IPS-18c (cell line): Measurements from ENCODE around the gene TMX4.
"Not testable (repeated sequence)": the region's sequence is repeated elsewhere in the genome, so short reads cannot be mapped to it uniquely, and the experiment has no call there.

ENCODE experiments used
- H3K4me3 ChIP-seq: 2 replicates; pipeline ENCODE4 v1.7.0; 2013; ENCODE audit warnings: low read depth, mild to moderate bottlenecking, low read length, moderate library complexity; ENCODE audit not compliant: insufficient read depth
- H3K9me3 ChIP-seq: one replicate; pipeline ENCODE4 v1.6.1; 2013; ENCODE audit warnings: mild to moderate bottlenecking, low read length, moderate library complexity; ENCODE audit not compliant: control insufficient read depth, insufficient read depth

TMX4 gene

DNA sequence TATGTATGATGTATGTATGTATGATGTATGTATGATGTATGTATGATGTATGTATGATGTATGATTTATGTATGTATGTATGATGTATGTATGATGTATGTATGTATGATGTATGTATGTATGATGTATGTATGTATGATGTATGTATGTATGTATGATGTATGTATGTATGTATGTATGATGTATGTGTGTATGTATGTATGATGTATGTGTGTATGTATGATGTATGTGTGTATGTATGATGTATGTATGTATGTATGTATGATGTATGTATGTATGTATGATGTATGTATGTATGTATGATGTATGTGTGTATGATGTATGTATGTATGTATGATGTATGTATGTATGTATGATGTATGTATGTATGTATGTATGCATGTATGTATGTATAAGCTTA is 12.0 kb upstream of the TMX4 start:
- H3K9me3 ChIP-seq, H3K4me3 ChIP-seq: not testable (repeated sequence)

DNA sequence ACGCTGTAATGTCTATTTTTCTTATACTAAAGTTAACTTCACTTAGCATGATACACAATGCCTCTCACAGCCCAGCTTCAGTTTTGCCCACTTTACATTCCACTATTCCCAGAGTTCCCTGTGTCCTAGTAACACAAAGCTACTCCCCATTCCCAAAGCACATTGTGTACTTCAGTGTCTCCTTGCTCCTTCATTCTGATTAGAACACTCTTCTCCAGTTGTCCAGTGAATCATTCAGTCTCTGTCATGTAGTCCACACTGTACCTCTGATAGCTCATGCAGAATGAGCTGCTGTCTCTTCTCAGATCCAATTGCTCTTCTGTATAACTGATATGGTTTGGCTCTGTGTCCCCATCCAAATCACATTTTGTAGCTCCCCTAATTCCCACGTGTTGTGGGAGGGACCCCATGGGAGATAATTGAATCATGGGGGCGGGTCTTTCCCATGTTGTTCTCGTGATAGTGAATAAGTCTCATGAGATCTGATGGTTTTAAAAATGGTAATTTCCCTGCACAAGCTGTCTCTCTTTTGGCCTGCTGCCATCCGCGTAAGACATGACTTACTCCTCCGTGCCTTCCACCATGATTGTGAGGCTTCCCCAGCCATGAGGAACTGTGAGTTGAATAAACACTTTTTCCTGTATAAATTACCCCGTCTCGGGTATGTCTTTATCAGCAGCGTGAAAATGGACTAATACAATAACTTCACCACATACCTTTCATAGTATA is 2.1 kb upstream of the TMX4 start:
- Histone ChIP-seq H3K9me3 (no peaks in the 10 kb centered on the region), H3K4me3 (no peak overlapping the region)

DNA sequence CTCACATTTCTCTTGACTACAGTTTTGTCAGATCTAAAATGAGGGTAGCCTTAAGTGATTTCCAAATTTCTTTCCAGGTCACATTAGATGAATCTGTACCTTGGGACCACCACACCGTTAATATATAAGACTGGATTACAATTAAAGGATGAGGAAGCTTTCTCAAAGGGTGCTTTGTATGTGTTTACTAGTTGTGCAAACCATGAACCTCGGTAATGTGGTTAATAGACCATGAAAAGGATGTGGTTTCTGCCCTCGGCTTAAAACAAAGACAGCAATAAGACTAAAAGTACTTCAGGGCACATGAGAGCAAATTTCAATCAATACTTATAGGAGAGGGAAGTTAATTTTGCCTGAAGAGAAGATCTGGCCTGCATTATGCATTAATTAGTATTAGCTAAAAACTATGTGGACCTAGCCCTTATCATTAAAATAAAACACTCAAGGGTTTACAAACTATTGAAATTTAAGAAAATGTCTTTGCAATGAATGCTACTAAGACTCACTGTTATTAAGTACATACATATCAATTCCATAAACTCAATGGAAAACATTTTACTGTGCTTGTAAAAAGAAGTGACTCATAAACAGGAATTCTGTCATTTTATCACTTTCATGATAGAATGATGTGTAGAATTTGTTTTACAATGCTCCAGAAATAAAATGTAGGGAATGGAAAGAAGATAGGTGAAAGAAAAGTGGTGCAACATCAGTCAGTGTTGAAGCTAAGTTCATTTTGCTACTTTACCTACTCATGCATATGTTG is 936 bp upstream of the TMX4 start:
- H3K4me3 ChIP-seq: no peak overlapping the region

DNA sequence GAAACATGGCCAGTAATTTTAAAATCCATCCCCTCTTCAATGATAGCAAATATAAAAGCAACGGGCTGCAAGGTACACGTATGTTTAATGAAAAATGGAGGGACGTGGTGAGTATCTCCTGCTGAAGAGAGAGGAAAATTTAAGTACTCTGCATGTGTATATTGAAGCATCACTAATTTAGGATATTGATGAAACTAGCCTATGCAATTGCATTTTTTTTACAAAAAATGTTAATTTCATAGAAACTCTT is 362 bp upstream of the TMX4 start:
- peak overlapping the region; percentile 84 for H3K4me3 ChIP-seq
- H3K9me3 ChIP-seq: no peaks in the 10 kb centered on the region

More for the DNA sequence above, 936 bp upstream of the TMX4 start:
- H3K9me3 ChIP-seq: no peaks in the 10 kb centered on the region

GRCh38 chr20:8018958-8019245 is 659 bp downstream of the TMX4 start:
- Histone ChIP-seq H3K9me3 (no peaks in the 10 kb centered on the region), H3K4me3 (peak overlapping the region; percentile 84)

DNA sequence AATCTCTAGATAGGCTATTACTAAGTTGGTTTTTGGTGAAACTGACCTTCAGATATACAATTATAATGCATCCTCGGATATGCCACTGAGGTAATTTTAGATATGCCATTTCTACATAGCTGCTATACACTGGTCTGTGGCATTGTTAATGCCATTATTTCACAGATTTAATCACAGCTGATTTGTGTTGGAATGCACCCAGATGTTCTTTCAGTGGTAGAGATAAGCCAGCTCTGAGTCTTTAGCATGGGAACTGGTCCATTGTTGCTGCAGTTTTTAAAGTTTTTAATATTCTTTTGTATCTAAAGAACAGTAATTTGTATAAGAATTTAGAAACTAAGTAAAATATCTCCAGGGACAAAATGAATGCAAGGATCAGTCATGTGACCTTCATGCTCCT is 6.8 kb downstream of the TMX4 start:
- Histone ChIP-seq H3K4me3 (no peak overlapping the region), H3K9me3 (no peaks in the 10 kb centered on the region)

DNA sequence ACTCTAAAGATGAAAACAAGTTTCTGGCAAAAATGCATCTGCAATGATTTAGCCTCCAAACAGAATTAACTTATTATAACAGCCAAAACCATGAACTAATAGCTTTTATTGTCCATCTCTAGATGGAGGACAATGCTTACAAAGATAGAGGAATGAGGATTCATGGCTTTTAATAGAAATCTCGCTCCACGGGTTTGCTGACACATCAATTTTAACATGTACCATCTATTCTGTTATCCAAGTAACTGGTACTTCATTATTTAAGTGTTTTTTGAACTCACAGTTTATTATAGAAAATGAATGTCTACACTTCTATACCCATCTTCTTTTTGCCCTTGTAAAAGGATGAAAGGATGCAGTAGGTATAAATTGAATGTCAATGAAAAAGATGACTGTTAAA is 10.8 kb downstream of the TMX4 start:
- Histone ChIP-seq H3K4me3 (no peak overlapping the region), H3K9me3 (no peaks in the 10 kb centered on the region)

DNA sequence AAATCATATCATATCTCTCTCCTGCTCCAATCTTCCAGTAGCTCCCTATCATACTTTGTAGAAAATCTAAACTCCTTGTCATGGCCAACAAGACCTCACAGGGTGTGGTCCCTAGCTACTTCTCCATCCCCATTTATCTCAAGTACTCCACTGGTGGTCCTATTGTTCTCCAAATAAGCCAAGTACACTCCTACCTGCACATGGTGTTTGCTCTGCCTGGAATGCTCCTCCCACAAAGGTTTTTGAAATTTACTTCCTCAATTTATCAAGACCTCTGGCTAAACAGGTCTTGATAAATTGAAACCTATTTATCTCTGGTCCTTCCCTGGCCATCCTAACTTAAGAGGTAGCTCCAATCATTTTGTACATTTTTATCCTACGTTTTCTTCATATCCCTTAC is 12.1 kb downstream of the TMX4 start:
- no peak overlapping the region for H3K4me3 ChIP-seq

GRCh38 chr20:8005575-8006366 is 13.8 kb downstream of the TMX4 start:
- Histone ChIP-seq H3K4me3 (no peak overlapping the region), H3K9me3 (no peaks in the 10 kb centered on the region)

More for the DNA sequence above, 12.1 kb downstream of the TMX4 start:
- no peaks in the 10 kb centered on the region for H3K9me3 ChIP-seq

- Histone ChIP-seq H3K4me3 (no peak overlapping the region), H3K9me3 (no peaks in the 10 kb centered on the region)
These were observed 14.5 kb downstream of the TMX4 start for GRCh38 chr20:8005033-8005432.

DNA sequence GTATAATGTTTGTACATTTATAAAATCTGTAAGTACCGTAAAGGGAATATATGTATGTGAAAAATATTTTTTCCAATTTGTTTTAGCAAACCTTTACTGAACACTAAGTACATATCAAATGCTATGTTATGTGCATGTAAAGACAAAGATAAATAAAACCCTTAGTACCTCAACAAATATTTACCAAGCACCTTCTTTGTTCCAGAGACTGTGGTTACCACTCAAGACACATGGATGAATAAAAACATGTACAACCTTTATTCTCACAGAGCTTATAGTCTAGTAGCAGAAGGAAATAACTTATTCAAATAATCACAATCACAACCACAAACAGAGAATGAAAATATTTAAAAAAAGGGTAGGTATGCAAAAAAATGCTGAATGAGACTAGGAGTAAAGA is 17.5 kb downstream of the TMX4 start:
- H3K9me3 ChIP-seq: no peaks in the 10 kb centered on the region

GRCh38 chr20:8000796-8001195 is 18.8 kb downstream of the TMX4 start:
- H3K9me3 ChIP-seq: no peaks in the 10 kb centered on the region
- H3K4me3 ChIP-seq: no peak overlapping the region

More for the DNA sequence above, 17.5 kb downstream of the TMX4 start:
- no peak overlapping the region for H3K4me3 ChIP-seq

DNA sequence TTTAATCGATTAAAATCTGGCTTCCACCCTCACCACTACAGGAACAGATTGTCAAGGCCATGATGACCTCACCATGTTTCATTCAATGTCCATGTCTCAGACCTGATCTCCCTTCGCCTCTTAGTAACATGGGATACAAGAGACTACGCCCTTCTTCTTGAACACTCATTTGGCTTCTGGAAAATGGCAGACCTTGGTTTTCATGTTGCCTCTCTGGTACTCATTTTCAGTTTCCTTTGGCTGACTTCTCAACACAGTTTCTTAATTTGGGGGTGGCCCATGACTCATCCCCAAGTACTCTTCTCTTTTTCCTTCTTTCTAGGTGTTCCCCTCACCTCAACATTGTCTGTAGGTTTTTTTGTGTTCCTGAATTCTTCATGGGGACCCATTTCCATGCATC is 22.7 kb downstream of the TMX4 start:
- no peak overlapping the region for H3K4me3 ChIP-seq
- H3K9me3 ChIP-seq: no peaks in the 10 kb centered on the region

DNA sequence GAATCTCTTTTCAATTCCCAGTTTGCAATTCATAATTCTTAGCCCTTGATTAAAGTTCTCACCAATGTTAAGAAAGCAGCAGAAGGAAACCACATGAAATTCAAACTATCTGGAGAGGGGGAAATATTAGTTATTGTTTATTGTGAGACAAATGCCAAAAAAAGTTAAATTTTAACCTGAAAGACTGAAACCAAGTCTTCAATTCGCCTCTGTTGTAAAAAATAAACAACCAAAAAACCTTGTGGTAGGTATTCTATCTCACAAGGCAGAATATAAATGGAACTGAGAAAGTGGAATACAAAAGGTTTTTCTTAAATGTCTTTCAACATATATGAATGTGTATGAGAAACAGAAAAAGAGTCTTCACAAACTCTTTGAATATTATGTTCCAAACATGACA is 24.8 kb downstream of the TMX4 start:
- Histone ChIP-seq H3K4me3 (no peak overlapping the region), H3K9me3 (no peaks in the 10 kb centered on the region)

GRCh38 chr20:7993703-7994102 is 25.9 kb downstream of the TMX4 start:
- no peaks in the 10 kb centered on the region for H3K9me3 ChIP-seq
- no peak overlapping the region for H3K4me3 ChIP-seq

DNA sequence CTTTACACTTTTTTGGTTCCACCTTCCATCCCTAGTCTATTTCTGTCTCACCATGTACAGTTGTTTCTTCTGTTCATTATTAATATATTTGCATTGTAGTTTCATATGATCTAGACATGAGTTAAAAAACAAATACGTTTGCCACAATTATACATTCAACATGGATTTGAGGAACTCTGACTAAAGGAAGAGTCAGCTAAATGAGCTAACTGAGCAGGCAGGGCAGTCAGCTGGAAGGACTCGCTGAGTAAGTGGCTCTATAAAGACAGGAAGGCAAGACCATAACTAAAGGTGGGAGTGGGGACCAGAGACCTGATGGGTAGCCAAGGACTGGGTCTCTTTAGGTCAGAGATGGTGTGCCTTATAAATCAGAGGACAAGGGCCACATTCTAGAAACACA is 26.3 kb downstream of the TMX4 start:
- no peaks in the 10 kb centered on the region for H3K9me3 ChIP-seq
- no peak overlapping the region for H3K4me3 ChIP-seq

DNA sequence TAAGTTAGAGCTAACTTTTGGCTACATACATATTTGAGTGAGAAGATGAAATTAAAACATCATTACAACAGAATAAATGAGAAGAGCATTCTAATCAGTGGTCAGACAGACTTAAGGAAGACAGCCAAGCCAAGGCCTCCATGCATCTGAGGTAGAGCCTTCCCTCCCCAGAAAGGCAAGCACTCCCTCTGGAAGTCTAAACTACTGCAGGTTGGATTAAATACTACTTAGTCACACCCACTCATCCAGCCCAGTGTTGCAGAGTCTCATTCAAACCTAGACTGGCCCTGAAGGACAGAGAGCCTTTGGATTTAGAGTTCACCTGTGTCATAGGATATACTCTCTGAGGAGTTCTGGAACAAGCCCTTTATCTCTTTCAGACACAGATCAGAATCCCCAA is 29.2 kb downstream of the TMX4 start:
- no peak overlapping the region for H3K4me3 ChIP-seq
- no peaks in the 10 kb centered on the region for H3K9me3 ChIP-seq

- H3K9me3 ChIP-seq: no peaks in the 10 kb centered on the region
- no peak overlapping the region for H3K4me3 ChIP-seq
These were observed 30.2 kb downstream of the TMX4 start for GRCh38 chr20:7989379-7989778.
